Mucosa of rectum (tissue), 2 donors: ENCODE results near the gene IGDCC3.

Experiments
- H3K27ac ChIP-seq, 2 donors: one replicate each; pipeline ENCODE4 v1.7.0; 2013; ENCODE audit warnings: inconsistent platforms in 2 of 2, low read depth in 2 of 2, low read length in 2 of 2
- H3K27me3 ChIP-seq, 2 donors: one replicate each; pipeline ENCODE4 v1.7.0; 2013; ENCODE audit warnings: low read length in 2 of 2; ENCODE audit not compliant: control insufficient read depth in 2 of 2, insufficient read depth in 2 of 2
- H3K36me3 ChIP-seq, 2 donors: one replicate each; pipeline ENCODE4 v1.7.0; 2013; ENCODE audit warnings: low read length in 2 of 2; ENCODE audit not compliant: control insufficient read depth in 2 of 2, insufficient read depth in 2 of 2
- H3K4me1 ChIP-seq, 2 donors: one replicate each; pipeline ENCODE4 v1.7.0; 2013; ENCODE audit warnings: low read length in 2 of 2, mild to moderate bottlenecking in 1 of 2; ENCODE audit not compliant: control insufficient read depth in 2 of 2, insufficient read depth in 2 of 2
- H3K4me3 ChIP-seq, 2 donors: one replicate each; pipeline ENCODE4 v1.7.0; 2013; ENCODE audit warnings: low read length in 2 of 2
- H3K9ac ChIP-seq, 2 donors: one replicate each; pipeline ENCODE4 v1.7.0; 2013; ENCODE audit warnings: low read length in 2 of 2, low read depth in 1 of 2, mild to moderate bottlenecking in 1 of 2
- H3K9me3 ChIP-seq, 2 donors: one replicate each; pipeline ENCODE4 v1.7.0; 2013; ENCODE audit warnings: low read length in 2 of 2; ENCODE audit not compliant: control insufficient read depth in 2 of 2
- donor health status: healthy.
- donor health status: Normal muscosa, but diverticular disease.

Gene IGDCC3

DNA sequence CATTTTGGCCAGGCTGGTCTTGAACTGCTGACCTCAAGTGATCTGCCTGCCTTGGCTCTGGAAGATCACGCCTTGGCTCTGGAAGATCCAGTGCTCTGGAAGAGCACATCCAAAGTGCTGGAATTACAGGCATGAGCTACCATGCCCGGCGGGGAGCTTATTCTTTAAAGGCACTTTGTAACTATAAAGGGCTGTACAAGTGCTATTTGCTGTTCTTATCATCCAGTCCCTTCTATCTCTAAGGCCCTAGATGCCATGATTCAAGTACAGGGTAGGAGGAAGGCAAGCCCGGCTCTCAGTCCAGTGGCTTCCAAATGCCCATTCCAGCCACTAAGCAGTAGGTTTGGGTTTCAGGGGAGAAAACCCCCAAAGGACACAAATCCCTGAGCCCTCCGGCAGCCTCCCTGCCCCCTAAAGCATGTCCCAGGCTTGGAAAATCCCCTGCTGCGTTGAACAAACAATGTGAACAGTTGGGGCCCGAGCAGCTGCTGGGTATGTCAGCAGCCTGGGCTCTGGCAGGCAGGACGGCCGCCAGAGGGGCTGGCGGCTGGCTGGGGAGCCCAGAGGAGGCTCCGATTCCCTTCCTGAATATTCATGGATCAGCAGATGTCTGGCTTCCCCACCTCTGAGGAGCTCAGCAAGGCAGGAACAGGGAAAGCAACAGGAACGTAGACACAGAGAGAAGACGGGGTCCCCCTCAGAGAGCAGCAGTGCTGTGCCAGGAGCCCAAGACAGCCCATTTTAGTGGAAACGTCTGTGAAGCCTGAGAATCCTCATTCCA is 37.2 kb upstream of the IGDCC3 start:
- Histone ChIP-seq H3K4me3 (no peak overlapping the region), H3K36me3 (no peaks in the 10 kb centered on the region), H3K9ac (no peak overlapping the region), H3K27me3 (peaks cover 3% of the 10 kb centered on the region in 2 donors), H3K9me3 (no peaks in the 10 kb centered on the region), H3K27ac (no peak overlapping the region), H3K4me1 (no peaks in the 10 kb centered on the region)

DNA sequence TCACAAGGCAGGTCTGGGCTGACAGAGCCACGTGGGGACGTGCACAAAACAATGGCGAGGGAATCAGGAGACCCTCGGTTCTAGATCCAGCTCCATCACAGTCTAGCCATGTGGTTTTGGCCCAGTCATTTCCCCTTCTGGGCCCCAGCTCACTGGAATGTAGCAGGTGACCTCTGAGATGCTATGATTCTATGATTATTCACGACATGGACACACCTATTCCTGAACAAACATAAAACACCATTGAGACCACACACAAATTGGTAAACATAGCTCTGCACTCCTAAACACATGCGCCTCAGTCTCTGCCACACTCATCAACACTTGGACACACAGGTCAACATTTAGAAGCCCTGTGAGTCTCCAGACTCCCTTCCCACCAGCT is 36.0 kb upstream of the IGDCC3 start:
- Histone ChIP-seq H3K4me1 (no peaks in the 10 kb centered on the region), H3K27me3 (peaks cover 3% of the 10 kb centered on the region in 2 donors), H3K27ac (no peak overlapping the region)

DNA sequence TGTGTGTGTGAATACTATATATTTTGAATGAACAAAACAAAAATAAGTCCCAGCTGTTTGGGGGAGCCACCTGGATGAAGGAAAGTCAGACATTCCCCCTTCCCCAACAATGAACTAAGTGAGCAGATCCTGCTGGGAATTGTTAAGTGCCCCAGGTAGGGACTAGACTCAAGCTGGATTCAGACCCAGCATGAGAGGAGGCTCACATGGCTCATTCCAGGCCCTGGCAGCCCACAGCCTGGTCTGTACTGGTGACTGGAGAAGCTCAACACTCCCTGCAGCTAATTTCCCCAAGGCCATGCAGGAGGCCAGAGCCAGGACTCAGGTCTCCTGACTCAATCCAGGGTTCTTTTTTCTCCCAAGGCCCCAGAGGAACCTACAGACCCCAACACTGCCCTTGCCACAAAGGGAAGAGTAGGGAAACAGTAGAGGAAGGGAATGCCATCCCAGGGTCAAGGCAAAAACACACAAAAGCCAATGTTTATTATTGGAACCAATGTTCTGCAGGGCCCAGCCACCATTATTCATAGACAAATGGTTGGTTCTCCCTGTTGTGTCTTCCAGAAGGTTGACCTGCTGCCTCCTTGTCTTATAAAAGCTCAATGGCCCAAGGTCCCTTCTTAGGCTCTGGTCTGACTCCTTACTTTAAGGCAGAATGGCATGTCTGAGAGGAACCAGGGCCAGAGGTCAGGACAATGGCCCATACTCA is 35.4 kb upstream of the IGDCC3 start:
- no peak overlapping the region for H3K4me3 ChIP-seq
- peaks cover 0 to 3% of the 10 kb centered on the region in 2 donors for H3K27me3 ChIP-seq
- H3K27ac ChIP-seq = no peak overlapping the region
- H3K36me3 ChIP-seq = no peaks in the 10 kb centered on the region
- no peak overlapping the region for H3K9ac ChIP-seq
- H3K4me1 ChIP-seq = no peaks in the 10 kb centered on the region
- H3K9me3 ChIP-seq = no peaks in the 10 kb centered on the region

More for the DNA sequence above, 36.0 kb upstream of the IGDCC3 start:
- Histone ChIP-seq H3K9me3 (no peaks in the 10 kb centered on the region), H3K36me3 (no peaks in the 10 kb centered on the region), H3K4me3 (no peak overlapping the region), H3K9ac (no peak overlapping the region)

DNA sequence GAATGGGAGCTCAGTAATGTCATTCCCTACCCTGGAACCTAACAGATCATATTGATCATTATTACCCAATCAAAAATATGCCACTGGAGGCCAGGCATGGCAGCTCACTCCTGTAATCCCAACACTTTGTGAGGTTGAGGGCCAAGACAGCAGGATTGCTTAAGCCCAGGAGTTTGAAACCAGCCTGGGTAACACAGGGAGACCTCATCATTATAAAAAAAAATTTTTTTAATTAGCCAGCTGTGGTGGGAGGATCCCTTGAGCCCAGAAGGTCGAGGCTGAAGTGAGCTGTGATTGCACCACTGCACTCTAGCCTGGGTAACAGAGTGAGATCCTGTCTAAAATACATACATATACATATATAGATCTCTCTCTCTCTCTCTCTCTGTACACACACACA is 34.8 kb upstream of the IGDCC3 start:
- H3K4me1 ChIP-seq = no peaks in the 10 kb centered on the region
- no peaks in the 10 kb centered on the region for H3K36me3 ChIP-seq
- peaks cover 0 to 3% of the 10 kb centered on the region in 2 donors for H3K27me3 ChIP-seq
- no peak overlapping the region for H3K9ac ChIP-seq
- no peak overlapping the region for H3K27ac ChIP-seq
- no peaks in the 10 kb centered on the region for H3K9me3 ChIP-seq
- no peak overlapping the region for H3K4me3 ChIP-seq

DNA sequence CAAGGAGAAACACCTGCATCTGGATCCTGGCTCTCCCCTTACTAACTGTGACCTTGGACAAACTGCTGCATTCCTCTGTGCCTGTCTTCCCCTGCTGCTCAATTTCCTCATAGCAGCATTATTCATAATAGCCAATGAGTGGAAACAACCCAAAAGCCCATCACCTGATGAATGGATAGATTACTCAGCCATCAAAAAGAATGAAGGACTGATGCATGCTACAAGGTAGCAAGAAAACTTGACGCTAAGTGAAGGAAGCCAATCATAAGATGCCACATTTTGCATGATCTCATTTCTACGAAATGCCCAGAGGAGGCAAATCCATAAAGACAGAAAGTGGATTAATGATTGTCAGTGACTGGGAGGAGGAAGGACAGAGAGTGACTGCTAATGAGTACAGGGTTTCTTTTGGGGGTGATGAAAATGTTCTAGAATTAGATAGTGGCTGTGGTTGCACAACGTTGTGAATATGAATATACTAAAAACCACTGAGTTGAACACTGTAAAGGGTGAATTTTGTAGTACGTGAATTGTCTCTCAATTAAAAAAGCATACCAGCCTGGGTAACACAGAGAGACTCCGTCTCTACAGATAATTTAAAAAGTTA is 33.8 kb upstream of the IGDCC3 start:
- H3K36me3 ChIP-seq = no peaks in the 10 kb centered on the region
- no peak overlapping the region for H3K4me3 ChIP-seq
- H3K27ac ChIP-seq = no peak overlapping the region
- no peaks in the 10 kb centered on the region for H3K9me3 ChIP-seq
- no peak overlapping the region for H3K9ac ChIP-seq
- peaks cover 0 to 3% of the 10 kb centered on the region in 2 donors for H3K27me3 ChIP-seq
- H3K4me1 ChIP-seq = no peaks in the 10 kb centered on the region

DNA sequence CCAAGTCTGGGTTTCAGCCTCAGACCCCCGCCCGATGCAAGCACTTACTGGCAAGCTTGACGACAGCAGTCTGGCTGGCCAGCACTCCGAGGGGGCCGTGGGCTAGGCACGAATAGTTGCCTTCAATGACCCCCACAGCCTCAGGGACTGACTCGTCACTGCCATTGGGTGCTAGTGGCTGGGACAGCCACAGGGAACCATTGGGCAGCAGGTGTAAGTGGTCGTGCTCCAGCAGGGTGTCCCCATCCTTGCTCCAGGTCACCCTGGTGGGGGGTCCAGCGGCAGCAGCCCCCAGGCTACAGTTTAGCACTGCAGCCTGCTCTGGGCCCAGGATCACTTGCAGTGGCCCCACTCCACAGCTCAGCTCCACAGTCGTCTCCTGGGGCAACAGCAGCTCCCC is 33.2 kb upstream of the IGDCC3 start:
- Histone ChIP-seq H3K27ac (no peak overlapping the region), H3K4me3 (no peak overlapping the region), H3K36me3 (no peaks in the 10 kb centered on the region), H3K9me3 (no peaks in the 10 kb centered on the region), H3K9ac (no peak overlapping the region), H3K4me1 (no peaks in the 10 kb centered on the region), H3K27me3 (peaks cover 0 to 3% of the 10 kb centered on the region in 2 donors)

DNA sequence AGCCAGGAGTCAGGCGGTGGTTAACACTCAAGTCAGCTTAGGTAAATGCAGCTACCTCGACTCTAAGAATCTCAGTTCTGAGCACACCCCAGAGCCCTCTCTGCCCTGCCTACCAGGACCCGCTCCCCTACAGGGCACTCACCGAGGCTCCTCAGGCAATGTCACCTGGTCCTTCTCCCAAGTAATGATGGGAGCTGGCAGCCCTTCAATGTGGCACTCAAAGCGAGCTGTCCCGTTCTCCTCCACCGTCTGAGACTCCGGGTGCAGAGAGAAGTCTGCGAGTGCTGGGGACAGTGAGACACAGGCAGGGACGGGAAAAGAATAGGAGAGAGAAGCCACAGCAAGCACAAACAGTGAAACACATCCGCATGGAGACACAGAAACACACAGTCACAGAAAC is 32.2 kb upstream of the IGDCC3 start:
- Histone ChIP-seq H3K9ac (no peak overlapping the region), H3K27ac (no peak overlapping the region), H3K36me3 (no peaks in the 10 kb centered on the region), H3K4me1 (no peaks in the 10 kb centered on the region), H3K9me3 (no peaks in the 10 kb centered on the region), H3K27me3 (peaks cover 0 to 3% of the 10 kb centered on the region in 2 donors), H3K4me3 (no peak overlapping the region)

DNA sequence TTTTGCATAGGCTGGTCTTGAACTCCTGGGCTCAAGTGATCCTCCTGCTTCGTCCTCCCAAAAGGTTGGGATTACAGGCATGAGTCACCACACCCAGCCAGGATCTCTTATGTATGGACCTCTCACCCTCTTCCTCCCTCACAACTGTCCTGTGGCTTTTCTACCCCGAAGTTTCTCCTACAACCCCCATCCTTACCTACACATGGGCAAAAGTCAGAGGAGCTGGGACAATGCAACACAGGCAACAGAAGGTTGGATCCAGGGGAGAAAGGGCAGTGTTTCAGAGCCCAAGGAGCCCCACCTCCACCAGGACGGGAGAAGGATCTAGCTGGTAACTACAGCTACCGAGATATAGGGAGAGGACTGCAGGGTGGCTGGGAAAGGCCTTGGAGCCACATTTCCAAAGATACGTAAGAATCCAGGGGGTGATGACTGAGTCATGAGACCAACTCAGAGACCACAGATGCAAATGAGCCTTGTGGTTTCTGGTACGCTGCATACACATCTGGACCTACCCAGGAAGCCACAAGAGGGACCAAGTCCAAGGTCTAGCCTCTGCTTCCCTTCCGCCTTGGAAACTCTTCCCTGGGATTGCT is 31.3 kb upstream of the IGDCC3 start:
- Histone ChIP-seq H3K9me3 (no peaks in the 10 kb centered on the region), H3K27ac (no peak overlapping the region), H3K36me3 (no peaks in the 10 kb centered on the region), H3K27me3 (peaks cover 0 to 3% of the 10 kb centered on the region in 2 donors), H3K4me3 (no peak overlapping the region), H3K9ac (no peak overlapping the region), H3K4me1 (no peaks in the 10 kb centered on the region)

DNA sequence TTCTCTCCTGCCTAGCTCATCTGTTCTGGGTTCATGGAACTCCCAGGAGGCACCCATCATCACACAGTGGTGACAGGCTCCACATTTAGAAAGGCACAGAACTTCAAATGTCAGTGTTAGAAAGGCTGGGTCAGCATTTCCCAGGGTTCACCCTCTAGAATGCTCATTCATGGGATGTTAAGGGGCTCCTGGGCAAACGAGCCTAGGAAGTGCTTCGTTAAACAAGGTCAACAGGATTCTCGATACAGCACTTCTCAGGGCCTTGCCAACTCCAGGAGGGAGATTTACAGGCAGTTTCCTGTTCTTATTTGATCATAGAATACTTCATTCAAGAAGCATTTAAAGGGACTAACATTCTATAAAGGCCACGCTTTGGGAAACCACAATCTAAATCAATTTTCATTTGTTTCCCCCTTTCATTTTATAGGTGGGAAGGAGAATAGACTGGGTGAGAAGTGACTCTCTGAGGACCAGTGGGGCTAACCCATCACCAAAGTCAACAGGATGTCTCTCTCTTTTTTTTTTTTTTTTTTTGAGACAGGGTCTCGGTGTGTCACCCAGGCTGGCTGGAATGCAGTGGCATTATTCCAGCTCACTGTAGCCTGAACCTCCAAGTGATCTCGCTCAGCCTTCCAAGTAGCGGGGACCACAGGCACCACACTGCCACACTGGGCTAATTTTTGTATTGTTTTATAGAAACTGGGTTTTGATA is 30.7 kb upstream of the IGDCC3 start:
- H3K4me1 ChIP-seq = no peaks in the 10 kb centered on the region
- H3K9me3 ChIP-seq = no peaks in the 10 kb centered on the region
- H3K9ac ChIP-seq = no peak overlapping the region
- peaks cover 3 to 4% of the 10 kb centered on the region in 2 donors for H3K27me3 ChIP-seq
- no peak overlapping the region for H3K27ac ChIP-seq
- H3K4me3 ChIP-seq = no peak overlapping the region
- no peaks in the 10 kb centered on the region for H3K36me3 ChIP-seq
